Measurements from ENCODE around the gene TNK2. TPM values are rescaled to one million over a fixed set of nuclear protein-coding genes. Genes with fewer than 3 reads are reported as not detected.

TNK2 gene
- total and polyA plus RNA-seq, 2 of the 8 experiments (the other 6 are each of a cell fraction or from before 2014, with no cell fraction given) = 10.4 to 33.9 TPM

DNA sequence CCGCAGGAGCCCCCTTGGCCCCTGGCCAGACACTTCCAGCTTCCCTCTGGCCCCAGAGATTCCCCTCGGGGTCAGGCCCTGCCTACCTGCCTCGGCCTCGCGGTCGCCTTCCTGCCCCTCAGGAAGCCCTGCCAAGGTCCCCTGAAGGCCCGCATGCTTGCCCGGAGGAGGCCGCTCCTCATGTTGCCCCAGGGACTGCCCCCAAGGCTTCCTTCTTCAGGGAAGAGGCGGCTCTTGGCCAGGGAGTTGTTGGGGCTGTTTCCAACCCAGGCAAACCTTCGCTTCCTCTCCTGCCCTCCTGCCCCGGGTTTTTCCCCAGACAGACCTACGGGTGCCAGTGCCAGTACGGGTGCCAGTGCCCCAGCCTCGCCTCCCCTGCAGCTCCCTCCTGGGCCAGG is 83.2 kb downstream of the TNK2 start:
- no peak overlapping the region for H2BK5ac ChIP-seq (ENCODE audit: low read depth, low read length)
- H4K5ac ChIP-seq (ENCODE audit: insufficient read length, low read depth, low read length) = no peak overlapping the region
- FAIRE-seq (no peak), DNase-seq (ENCODE audit: low read depth in 1 of 2, low spot score in 2 of 2) (no peak)
- no peak overlapping the region for H3K9ac ChIP-seq (replicated peaks in 1 of 4; ENCODE audit: extremely low read depth in 1 of 4, low read depth in 3 of 4, low read length in 3 of 4)
- no peak overlapping the region for H3K4ac ChIP-seq (replicated peaks; ENCODE audit: insufficient read length, low read depth, low read length)
- no peak overlapping the region for H3K23ac ChIP-seq (ENCODE audit: insufficient read length)
- no peak overlapping the region for H2AK5ac ChIP-seq (ENCODE audit: low read depth, low read length)
- 0 out of 2 replicates have a peak overlapping the region, but pooled peaks have one; percentile 36 for H2AFZ ChIP-seq (ENCODE audit: low read length)
- H3K36me3 ChIP-seq (ENCODE audit: control insufficient read depth in 2 of 4, insufficient read depth in 4 of 4, low read length in 3 of 4) = no peaks in the 10 kb centered on the region
- no peaks in the 10 kb centered on the region for H3K23me2 ChIP-seq (ENCODE audit: low read depth, low read length)
- no peak overlapping the region for H2BK15ac ChIP-seq (ENCODE audit: low read length)
- H3K27me3 ChIP-seq (replicated peaks in 1 of 4; ENCODE audit: control insufficient read depth in 3 of 4, extremely low read depth in 1 of 4, insufficient read depth in 3 of 4, low read length in 3 of 4) = no peaks in the 10 kb centered on the region
- H3K79me2 ChIP-seq (ENCODE audit: control insufficient read depth in 1 of 2, insufficient read depth in 2 of 2, low read length in 2 of 2) = no peaks in the 10 kb centered on the region
- CTCF ChIA-PET (ENCODE audit: partially characterized antibody) = interaction anchor here (0.6 to 1.4 kb wide), 9 partner anchors 13 to 105 kb away, joined by 3 to 6 read pairs (median 3); partner anchors contain the start of gene MUC4
- WGBS, 2 experiments (ENCODE audit: extremely low coverage in 1 of 2, insufficient coverage in 1 of 2, insufficient read length in 1 of 2, insufficient replicate concordance in 2 of 2, low coverage in 1 of 2, low lambda C conversion rate in 2 of 2, missing lambda C conversion rate in 1 of 2) = 89% methylated on average over 11 of the region's 15 CpGs; no CpG with 5 or more reads in 1 of the 2 experiments
- H3K79me1 ChIP-seq (ENCODE audit: low read depth, low read length) = no peaks in the 10 kb centered on the region
- no peak overlapping the region for H4K8ac ChIP-seq (ENCODE audit: extremely low read depth, insufficient read depth, low read length)
- POLR2A ChIA-PET (ENCODE audit: partially characterized antibody) = interaction anchor here (0.7 to 2.2 kb wide), 3 partner anchors 10 to 26 kb away, joined by 3 to 7 read pairs (median 6); no protein-coding TSS in a partner anchor
- no peak overlapping the region for H4K91ac ChIP-seq (replicated peaks; ENCODE audit: insufficient read length, low read length)
- H3K4me3 ChIP-seq (ENCODE audit: extremely low read depth in 1 of 4, insufficient read depth in 2 of 4, low read depth in 3 of 4, low read length in 4 of 4) = no peak overlapping the region
- no peak overlapping the region for H3K56ac ChIP-seq (replicated peaks; ENCODE audit: insufficient read length, low read depth, low read length)
- no peak overlapping the region for H3K27ac ChIP-seq (ENCODE audit: low read depth, low read length)
- H2BK20ac ChIP-seq (ENCODE audit: low read length) = no peak overlapping the region
- TF ChIP-seq CHD1 (IDR thresholded peaks at IDR 0.05; ENCODE audit: low read depth, low read length) (no peak), SP1 (IDR thresholded peaks at IDR 0.05; ENCODE audit: low read depth, low read length) (no peak), ZNF274 (IDR thresholded peaks at IDR 0.05; ENCODE audit: borderline replicate concordance, extremely low read depth, low read length) (no peak), MAX (IDR thresholded peaks at IDR 0.05) (no peak), RXRA (IDR thresholded peaks at IDR 0.05; ENCODE audit: insufficient read depth, low read depth, low read length) (no peak), BRCA1 (IDR thresholded peaks at IDR 0.05; ENCODE audit: low read depth, low read length) (no peak)
- TF ChIP-seq, protein P1, sequence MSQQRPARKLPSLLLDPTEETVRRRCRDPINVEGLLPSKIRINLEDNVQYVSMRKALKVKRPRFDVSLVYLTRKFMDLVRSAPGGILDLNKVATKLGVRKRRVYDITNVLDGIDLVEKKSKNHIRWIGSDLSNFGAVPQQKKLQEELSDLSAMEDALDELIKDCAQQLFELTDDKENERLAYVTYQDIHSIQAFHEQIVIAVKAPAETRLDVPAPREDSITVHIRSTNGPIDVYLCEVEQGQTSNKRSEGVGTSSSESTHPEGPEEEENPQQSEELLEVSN (IDR thresholded peaks at IDR 0.05) = no peak
- no peaks in the 10 kb centered on the region for H3K9me3 ChIP-seq (ENCODE audit: insufficient read depth in 2 of 2, low read depth in 1 of 2, low read length in 1 of 2)
- H2BK12ac ChIP-seq (ENCODE audit: low read depth, low read length) = no peak overlapping the region
- no peak overlapping the region for H3K14ac ChIP-seq (ENCODE audit: insufficient read length)
- H3K18ac ChIP-seq (ENCODE audit: extremely low read depth, low read length) = peak overlapping the region; percentile 19; the same call in 1 of the 2 replicates
- H4K20me1 ChIP-seq (replicated peaks in 1 of 2; ENCODE audit: control insufficient read depth in 1 of 2, insufficient read depth in 2 of 2, low read length in 2 of 2) = no peaks in the 10 kb centered on the region
- H3K4me1 ChIP-seq (replicated peaks in 1 of 4; ENCODE audit: control insufficient read depth in 3 of 4, insufficient read depth in 4 of 4, low read length in 3 of 4) = no peaks in the 10 kb centered on the region; a peak in 1 of 7 replicates
- H3K4me2 ChIP-seq (ENCODE audit: insufficient read depth in 1 of 2, low read depth in 2 of 2, low read length in 2 of 2) = no peak overlapping the region
- no peak overlapping the region for H2BK120ac ChIP-seq (replicated peaks; ENCODE audit: low read depth, low read length)
